HUDEP-2 (cell line): Measurements from ENCODE around the gene CAPG.
"Not testable (repeated sequence)": the region's sequence is repeated elsewhere in the genome, so short reads cannot be mapped to it uniquely, and the experiment has no call there.

Experiments used
- DNase-seq, 76 experiments: peaks; one replicate each; lab custom pipeline; 2025; ENCODE audit not compliant: unreplicated experiment in 76 of 76; lab: John Stamatoyannopoulos, UW

Gene CAPG

DNA sequence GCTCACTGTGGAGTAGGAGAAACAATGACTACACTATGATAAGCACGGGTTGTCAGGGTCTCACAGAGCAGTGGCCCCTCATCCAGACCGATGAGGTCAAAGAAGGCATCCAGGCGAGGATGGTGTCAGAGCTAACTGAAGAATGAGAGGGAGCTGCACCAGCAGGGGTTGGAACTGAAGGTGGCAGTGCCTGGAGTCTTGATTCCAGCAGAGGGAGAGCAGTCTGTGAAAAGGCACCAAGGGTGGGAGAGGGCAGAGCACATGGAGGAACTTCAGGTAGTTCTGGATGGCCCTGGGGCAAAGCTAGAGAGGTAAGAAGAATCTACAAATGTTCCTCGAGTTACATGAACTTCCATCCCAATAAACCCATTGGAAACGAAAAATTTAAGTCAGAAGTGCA lies 43.0 kb downstream of the CAPG start:
- DNase-seq = no peak

DNA sequence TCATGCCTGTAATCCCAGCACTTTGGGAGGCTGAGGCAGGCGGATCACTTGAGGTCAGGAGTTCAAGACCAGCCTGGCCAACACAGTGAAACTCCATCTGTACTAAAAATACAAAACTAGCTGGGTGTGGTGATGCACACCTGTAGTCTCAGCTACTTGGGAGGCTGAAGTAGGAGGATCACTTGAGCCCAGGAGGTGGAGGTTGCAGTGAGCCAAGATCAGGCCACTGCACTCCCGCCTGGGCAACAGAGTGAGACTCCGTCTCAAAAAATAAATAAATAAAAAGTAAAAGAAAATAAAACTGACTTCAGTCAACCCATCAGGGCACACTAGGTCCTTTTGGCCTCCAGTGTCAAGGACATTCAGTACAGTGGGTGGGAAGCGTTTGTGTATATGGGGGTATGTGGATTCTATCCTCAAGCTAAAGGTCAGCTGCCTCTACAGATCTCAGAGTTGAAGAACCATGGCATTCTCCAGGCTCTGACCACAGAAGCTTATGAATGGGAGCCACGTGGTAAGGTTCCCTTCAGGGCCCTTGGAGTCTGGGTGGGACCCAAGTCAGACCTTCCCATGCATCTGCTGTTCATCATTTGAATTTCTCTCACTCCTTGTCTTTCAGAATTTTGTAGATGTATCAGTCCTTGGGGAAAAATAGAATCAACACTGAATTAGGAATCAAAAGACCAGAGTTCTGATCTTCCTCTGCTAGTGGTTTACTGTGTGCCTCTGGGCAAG lies 47.3 kb downstream of the CAPG start:
- not testable (repeated sequence) for DNase-seq

DNA sequence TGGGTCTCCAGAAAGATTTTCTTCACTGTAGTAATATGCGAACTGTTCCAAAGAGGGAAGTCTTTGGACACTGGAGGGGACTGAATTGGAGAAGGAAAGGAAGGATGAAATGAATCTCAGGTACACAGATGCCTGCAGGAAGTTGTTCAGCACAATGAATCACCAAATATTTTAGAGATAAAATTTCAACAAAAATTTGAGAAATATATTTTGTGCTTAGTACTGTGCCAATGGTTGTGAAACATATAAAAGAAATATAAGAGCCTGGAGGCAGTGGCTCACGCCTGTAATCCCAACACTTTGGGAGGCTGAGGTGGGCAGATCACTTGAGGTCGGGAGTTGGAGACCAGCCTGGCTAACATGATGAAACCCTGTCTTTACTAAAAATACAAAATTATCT lies 52.4 kb downstream of the CAPG start:
- DNase-seq = no peak

DNA sequence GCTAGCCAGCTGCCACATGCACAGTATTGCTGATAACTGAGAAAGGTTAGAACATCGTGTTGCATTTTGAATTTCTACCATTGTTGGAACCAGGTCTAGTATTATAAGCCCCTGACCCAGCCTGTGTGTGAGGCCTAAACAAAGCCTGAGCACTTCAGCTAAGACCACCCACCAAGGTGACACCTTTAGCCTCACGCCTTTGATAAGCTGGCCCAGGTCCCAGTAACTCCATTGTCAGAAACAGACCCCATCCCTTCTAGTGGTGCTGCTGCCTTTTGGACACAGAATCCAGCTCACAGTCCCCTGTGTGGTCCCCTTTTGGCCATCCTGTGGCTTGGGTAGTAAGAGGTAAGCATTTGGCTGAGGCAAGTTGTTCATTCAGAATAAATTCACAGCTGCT lies 54.0 kb downstream of the CAPG start:
- DNase-seq = no peak

DNA sequence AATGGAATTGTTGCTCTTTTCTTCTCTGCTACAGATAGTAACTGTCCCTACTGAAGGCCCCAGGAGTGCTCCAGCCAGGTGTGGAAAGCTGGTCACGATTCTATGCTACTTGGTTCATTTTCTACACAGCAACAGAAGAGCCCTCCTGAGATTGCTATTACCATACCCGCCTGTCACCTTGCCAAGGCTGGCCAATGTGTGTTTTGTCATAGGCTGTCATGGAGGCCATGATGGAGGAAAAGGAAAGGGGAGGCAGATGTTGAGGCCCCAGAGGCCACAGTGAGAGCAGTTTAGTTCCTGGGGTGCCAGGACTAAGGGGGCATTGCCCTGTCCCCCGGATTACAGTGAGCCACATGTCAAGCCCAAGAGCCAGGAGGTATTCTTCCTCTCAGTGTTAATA lies 54.6 kb downstream of the CAPG start:
- DNase-seq = peak in 2 of 76 experiments; percentile 5 to 10

DNA sequence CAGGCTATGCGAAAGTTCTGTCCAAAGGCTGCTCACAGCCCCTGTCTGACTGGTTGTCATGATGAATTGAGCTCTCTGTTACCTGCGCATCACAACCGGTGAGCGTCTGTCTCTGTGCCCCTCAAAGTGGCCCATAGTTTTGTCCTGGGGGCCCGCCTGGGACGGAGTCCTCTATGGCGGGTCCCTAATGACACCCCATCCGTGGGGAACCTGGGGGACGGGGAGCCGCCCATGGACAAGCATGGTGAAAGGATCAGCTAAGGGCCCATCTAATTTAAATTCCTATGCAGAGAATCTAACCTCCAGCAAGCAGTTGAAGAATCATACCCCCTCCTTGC lies 55.1 kb downstream of the CAPG start:
- peak in 3 of 76 experiments; percentile 3 to 36 (median 18) for DNase-seq

DNA sequence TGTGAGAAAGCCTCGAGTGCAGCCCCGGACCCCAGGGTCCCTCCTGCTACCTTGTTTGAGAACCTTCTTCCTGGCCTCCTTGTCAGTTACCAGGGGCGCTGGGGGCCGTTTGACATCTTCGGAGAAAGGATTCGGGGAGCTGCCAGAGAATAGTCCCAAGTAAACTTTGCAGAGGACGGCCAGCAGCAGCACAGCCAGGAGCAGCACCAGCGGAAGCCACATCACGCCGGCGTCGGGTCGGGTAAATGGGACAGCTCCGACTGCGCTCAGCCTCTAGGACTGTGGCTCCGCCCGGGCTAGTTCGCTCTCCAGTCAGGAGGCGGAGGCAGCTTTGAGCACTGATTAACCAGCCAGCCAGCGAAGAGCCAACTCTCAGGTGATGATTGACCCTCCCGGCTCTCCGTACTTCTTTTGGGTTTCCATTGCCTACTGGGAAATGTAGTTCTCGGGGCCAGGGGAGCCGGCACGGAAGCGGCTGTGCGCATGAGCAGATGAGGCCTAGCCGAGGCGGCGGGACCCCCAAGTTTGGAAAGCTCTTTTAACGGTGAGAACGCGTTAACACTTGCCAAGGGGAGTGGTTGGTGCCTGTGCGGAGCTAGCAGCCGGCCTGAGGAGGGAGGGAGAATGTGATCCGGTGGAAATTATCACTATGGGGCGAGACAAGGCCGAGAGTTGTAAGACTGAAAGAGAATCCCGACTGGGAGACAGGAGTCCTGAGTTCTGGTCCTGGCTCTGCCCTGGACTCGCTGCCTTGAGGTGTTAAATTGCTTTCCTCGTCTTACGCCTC lies 55.7 kb downstream of the CAPG start, which contains the start of the genes ELMOD3 and RETSAT:
ELMOD3 (plus strand) TSS at position 484 of the 787 bp plus-strand sequence. CDS start 2,430 bp downstream, outside the sequence.
RETSAT (minus strand) TSS at position 243 of the 787 bp plus-strand sequence; CDS start at position 222, 21 bp downstream.
- DNase-seq = peak; percentile 18 to 99 (median 96)

DNA sequence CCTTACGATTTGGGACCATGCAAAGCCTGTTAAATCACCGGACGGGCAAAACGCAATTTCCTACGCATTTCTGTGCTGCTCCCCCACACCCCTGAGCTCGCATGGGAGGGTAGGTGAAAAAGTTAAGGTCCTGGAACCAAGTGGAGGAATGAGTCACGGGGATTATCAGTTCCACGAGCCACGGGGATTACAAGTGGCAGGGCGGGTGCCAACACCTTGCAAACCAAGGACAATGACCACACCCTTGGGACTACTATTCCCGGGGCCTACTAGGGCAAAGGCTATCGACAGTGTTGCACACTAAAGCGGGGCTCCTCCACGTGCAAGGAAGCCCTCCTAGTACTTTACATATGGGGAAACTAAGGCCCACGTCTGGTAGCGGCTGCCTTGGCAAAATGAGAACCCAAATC lies 56.3 kb downstream of the CAPG start:
- DNase-seq = peak in 28 of 76 experiments; percentile 5 to 45 (median 24)

DNA sequence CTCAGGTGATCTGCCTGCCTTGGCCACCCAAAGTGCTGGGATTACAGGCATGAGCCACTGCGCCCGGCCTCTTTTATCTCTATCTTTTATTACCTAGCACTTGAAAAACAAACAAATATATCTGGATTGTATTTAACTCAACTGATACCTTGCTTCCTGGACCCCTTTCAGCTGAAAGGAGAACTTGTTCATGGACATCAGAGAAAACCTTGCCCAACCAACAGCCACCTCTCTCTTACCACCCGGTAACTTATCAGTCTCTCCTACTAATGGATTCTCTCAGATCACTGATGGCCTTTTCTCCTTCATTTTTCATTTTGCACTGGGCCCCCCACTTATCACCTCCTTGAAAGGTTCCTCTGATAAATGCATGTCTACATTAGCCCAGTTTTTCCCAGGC lies 62.6 kb downstream of the CAPG start:
- no peak for DNase-seq
